ENCODE results near the gene DOCK1. TPM values are rescaled to one million over a fixed set of nuclear protein-coding genes. Genes with fewer than 3 reads are reported as not detected.

Gene DOCK1
- polyA plus RNA-seq, 1 of the 3 experiments (the other 2 are of a cell fraction), result 15.5 TPM

Other genes with a start within 250 kb of the DOCK1 start
- 0.10 and 0.21 TPM in 2 replicates for gene C10orf90, start 234.7 kb upstream of the DOCK1 start, polyA plus RNA-seq (2012; rRNA removed)

Measured in SK-N-SH (cell line).